ENCODE measurements around the gene MICU1.

GRCh38 chr10:72587568-72587967 lies 38.3 kb downstream of the MICU1 start:
- TF ChIP-seq CTCF (conservative IDR thresholded peaks at IDR 0.05) (no peak), EZH2 (IDR thresholded peaks at IDR 0.05; ENCODE audit: low read depth) (no peak)

Measured in PC-9 (cell line).